Muscle layer of colon (tissue), 2 donors: ENCODE results near the gene BAHCC1.
A peak's percentile ranks its signal among the peaks of the same experiment; 100 is the strongest.

Experiments
- H3K27ac ChIP-seq: one replicate; pipeline ENCODE4 v1.7.0; 2013; ENCODE audit warnings: low read depth, mild to moderate bottlenecking, low read length, moderate library complexity
- H3K27me3 ChIP-seq, 2 donors: one replicate each; pipeline ENCODE4 v1.7.0; 2013; ENCODE audit warnings: low read length in 2 of 2, mild to moderate bottlenecking in 2 of 2; ENCODE audit not compliant: insufficient read depth in 2 of 2, control insufficient read depth in 1 of 2
- H3K36me3 ChIP-seq: one replicate; pipeline ENCODE4 v1.7.0; 2013; ENCODE audit warnings: mild to moderate bottlenecking, low read length; ENCODE audit not compliant: insufficient read depth
- H3K4me1 ChIP-seq: one replicate; pipeline ENCODE4 v1.7.0; 2013; ENCODE audit warnings: mild to moderate bottlenecking, low read length; ENCODE audit not compliant: insufficient read depth
- H3K4me3 ChIP-seq, 2 donors: one replicate each; pipeline ENCODE4 v1.7.0; 2013; ENCODE audit warnings: low read length in 2 of 2, low read depth in 1 of 2, mild to moderate bottlenecking in 1 of 2, moderate library complexity in 1 of 2
- H3K9ac ChIP-seq: one replicate; pipeline ENCODE4 v1.7.0; 2013; ENCODE audit warnings: low read length
- H3K9me3 ChIP-seq: one replicate; pipeline ENCODE4 v1.7.0; 2013; ENCODE audit warnings: mild to moderate bottlenecking, low read length
- donor health status: abdominal sarcoma.
- donor health status: Adenocarcinoma of cecum.

BAHCC1 gene

DNA sequence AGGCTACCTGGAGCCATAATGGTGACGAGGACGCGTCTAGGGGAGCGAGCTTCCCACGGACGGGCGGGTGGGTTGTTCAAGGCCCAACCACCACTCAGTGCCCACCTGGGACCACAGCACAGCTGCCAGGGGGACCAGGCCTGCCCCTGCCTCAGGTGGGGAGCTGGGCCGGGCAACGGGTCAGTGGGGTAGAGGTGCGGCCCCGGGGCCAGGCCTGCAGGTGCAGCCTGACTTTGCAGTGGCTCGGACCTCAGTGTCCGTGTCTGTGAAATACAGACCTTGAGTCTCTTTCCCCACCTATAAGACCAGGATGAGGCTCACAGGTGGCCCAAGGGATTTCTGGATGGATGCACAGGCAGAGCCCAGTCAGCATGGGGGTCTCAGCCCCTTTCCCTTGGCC lies 74.0 kb downstream of the BAHCC1 start:
- no peaks in the 10 kb centered on the region for H3K27me3 ChIP-seq
- H3K4me1 ChIP-seq, result peaks cover 4% of the 10 kb centered on the region
- no peak overlapping the region for H3K27ac ChIP-seq
- no peak overlapping the region for H3K4me3 ChIP-seq
- H3K9ac ChIP-seq, result no peak overlapping the region
- no peaks in the 10 kb centered on the region for H3K9me3 ChIP-seq
- no peaks in the 10 kb centered on the region for H3K36me3 ChIP-seq

GRCh38 chr17:81470270-81470943 lies 75.2 kb downstream of the BAHCC1 start:
- peaks cover 4% of the 10 kb centered on the region for H3K4me1 ChIP-seq
- no peaks in the 10 kb centered on the region for H3K9me3 ChIP-seq
- H3K27me3 ChIP-seq, result no peaks in the 10 kb centered on the region
- H3K27ac ChIP-seq, result no peak overlapping the region
- H3K4me3 ChIP-seq, result no peak overlapping the region
- H3K36me3 ChIP-seq, result no peaks in the 10 kb centered on the region
- H3K9ac ChIP-seq, result no peak overlapping the region

- no peak overlapping the region for H3K27ac ChIP-seq
- H3K27me3 ChIP-seq, result no peaks in the 10 kb centered on the region
- H3K36me3 ChIP-seq, result no peaks in the 10 kb centered on the region
- H3K9me3 ChIP-seq, result no peaks in the 10 kb centered on the region
- H3K9ac ChIP-seq, result no peak overlapping the region
- H3K4me3 ChIP-seq, result peak overlapping the region; percentile 37 to 49
- H3K4me1 ChIP-seq, result peaks cover 4% of the 10 kb centered on the region
These were observed 75.9 kb downstream of the BAHCC1 start for GRCh38 chr17:81470944-81471817.

- H3K9me3 ChIP-seq, result no peaks in the 10 kb centered on the region
- H3K4me3 ChIP-seq, result peak overlapping the region; percentile 37 to 49
- H3K4me1 ChIP-seq, result peaks cover 4% of the 10 kb centered on the region
- no peak overlapping the region for H3K9ac ChIP-seq
- H3K27me3 ChIP-seq, result no peaks in the 10 kb centered on the region
- no peak overlapping the region for H3K27ac ChIP-seq
- no peaks in the 10 kb centered on the region for H3K36me3 ChIP-seq
These were observed 76.7 kb downstream of the BAHCC1 start for GRCh38 chr17:81471818-81472456.

- Histone ChIP-seq H3K9ac (no peak overlapping the region), H3K9me3 (no peaks in the 10 kb centered on the region), H3K36me3 (no peaks in the 10 kb centered on the region), H3K4me1 (peaks cover 4% of the 10 kb centered on the region), H3K27me3 (no peaks in the 10 kb centered on the region), H3K4me3 (no peak overlapping the region), H3K27ac (no peak overlapping the region)
These were observed 77.8 kb downstream of the BAHCC1 start for GRCh38 chr17:81473019-81473418.

GRCh38 chr17:81474958-81475357 lies 79.7 kb downstream of the BAHCC1 start:
- no peaks in the 10 kb centered on the region for H3K36me3 ChIP-seq
- H3K27ac ChIP-seq, result no peak overlapping the region
- peaks cover 4% of the 10 kb centered on the region for H3K4me1 ChIP-seq
- H3K27me3 ChIP-seq, result peaks cover 0 to 7% of the 10 kb centered on the region in 2 donors
- H3K4me3 ChIP-seq, result no peak overlapping the region
- no peaks in the 10 kb centered on the region for H3K9me3 ChIP-seq
- H3K9ac ChIP-seq, result no peak overlapping the region

GRCh38 chr17:81476097-81476496 lies 80.8 kb downstream of the BAHCC1 start:
- no peak overlapping the region for H3K9ac ChIP-seq
- peaks cover 13% of the 10 kb centered on the region for H3K4me1 ChIP-seq
- H3K27ac ChIP-seq, result no peak overlapping the region
- no peak overlapping the region for H3K4me3 ChIP-seq
- H3K36me3 ChIP-seq, result no peaks in the 10 kb centered on the region
- no peaks in the 10 kb centered on the region for H3K9me3 ChIP-seq
- peaks cover 0 to 16% of the 10 kb centered on the region in 2 donors for H3K27me3 ChIP-seq

DNA sequence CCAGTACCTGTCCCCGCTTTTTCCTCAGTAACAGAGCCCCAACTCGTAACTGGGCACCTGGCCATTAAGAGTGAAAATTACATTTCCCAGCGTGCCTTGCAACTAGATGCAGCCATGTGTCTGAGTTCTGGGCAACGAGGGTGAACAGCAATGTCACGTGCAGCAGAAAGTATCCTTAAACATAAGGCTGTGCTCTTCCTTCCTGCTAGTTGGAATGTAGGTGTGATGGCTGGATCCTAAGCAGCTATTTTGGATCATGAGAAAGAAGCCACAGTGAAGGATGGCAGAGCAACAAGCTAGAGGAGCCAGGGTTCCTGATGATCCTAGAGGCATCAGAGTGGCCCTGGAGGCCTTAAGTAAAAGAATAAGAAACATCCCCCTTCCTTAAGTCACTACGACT lies 81.4 kb downstream of the BAHCC1 start:
- Histone ChIP-seq H3K36me3 (no peaks in the 10 kb centered on the region), H3K27ac (no peak overlapping the region), H3K4me1 (peaks cover 12% of the 10 kb centered on the region), H3K4me3 (no peak overlapping the region), H3K9ac (no peak overlapping the region), H3K27me3 (peaks cover 0 to 16% of the 10 kb centered on the region in 2 donors), H3K9me3 (no peaks in the 10 kb centered on the region)

GRCh38 chr17:81477173-81477572 lies 81.9 kb downstream of the BAHCC1 start:
- Histone ChIP-seq H3K9me3 (no peaks in the 10 kb centered on the region), H3K4me1 (peaks cover 15% of the 10 kb centered on the region)

DNA sequence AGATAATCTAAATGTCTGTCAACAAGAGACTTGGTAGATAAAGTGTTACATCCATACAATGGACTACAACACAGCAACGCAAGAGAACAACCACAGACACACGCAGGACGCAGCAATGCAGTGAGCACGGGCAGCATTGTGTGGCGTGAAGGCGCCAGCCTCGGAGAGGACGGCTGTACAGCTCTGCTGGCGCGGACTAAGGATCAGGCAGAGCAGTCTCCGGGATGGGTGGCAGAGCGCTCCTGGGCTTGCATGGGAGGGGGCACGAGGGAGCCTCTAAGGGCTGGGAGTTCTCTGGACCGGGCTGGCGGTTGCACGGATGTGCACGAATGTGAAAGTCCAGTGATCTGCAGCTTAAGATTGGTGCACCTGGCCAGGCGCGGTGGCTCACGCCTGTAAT lies 82.9 kb downstream of the BAHCC1 start:
- H3K27me3 ChIP-seq, result peaks cover 0 to 16% of the 10 kb centered on the region in 2 donors
- H3K9me3 ChIP-seq, result no peaks in the 10 kb centered on the region
- no peak overlapping the region for H3K9ac ChIP-seq
- no peaks in the 10 kb centered on the region for H3K36me3 ChIP-seq
- no peak overlapping the region for H3K4me3 ChIP-seq
- H3K4me1 ChIP-seq, result peaks cover 15% of the 10 kb centered on the region
- H3K27ac ChIP-seq, result no peak overlapping the region

More at GRCh38 chr17:81477173-81477572, 81.9 kb downstream of the BAHCC1 start:
- no peak overlapping the region for H3K27ac ChIP-seq
- no peak overlapping the region for H3K9ac ChIP-seq
- H3K4me3 ChIP-seq, result no peak overlapping the region
- H3K36me3 ChIP-seq, result no peaks in the 10 kb centered on the region
- H3K27me3 ChIP-seq, result peaks cover 0 to 16% of the 10 kb centered on the region in 2 donors
